ENCODE data around the gene CLEC2L. TPM values are rescaled to one million over a fixed set of nuclear protein-coding genes. Genes with fewer than 3 reads are reported as not detected.

CLEC2L gene
- total RNA-seq, 4 donors from 2014 or later = 0.36 TPM; not detected in 3

DNA sequence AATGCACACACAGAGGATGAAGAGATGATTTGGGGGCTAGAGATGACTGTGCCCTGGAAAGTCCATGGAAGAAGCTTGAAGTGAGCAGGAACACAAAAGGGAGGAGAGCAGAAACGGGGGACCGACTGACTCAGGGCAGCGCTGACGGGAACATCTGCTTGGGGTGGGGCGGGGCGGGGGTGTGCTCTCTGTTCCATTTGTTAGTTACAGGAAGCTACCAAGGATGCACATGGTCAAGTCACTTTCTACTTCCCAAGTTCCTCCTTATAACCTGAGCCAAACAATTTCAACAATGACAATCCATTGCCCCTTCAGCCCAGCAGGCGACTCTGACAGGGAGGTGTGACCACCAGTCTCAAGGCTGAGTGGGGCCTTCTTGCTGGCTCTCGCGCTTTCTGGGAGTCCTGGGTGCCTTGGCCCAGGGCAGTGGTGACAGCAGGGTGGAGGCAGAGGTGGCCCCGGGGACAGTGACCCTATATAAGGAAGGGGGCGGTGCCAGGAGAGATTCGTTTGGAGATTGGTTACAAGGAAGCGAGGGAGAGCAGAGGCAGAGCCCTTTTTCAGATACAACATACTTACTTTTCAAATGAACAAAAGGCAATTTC lies 39.6 kb downstream of the CLEC2L start:
- TF ChIP-seq, protein P1, sequence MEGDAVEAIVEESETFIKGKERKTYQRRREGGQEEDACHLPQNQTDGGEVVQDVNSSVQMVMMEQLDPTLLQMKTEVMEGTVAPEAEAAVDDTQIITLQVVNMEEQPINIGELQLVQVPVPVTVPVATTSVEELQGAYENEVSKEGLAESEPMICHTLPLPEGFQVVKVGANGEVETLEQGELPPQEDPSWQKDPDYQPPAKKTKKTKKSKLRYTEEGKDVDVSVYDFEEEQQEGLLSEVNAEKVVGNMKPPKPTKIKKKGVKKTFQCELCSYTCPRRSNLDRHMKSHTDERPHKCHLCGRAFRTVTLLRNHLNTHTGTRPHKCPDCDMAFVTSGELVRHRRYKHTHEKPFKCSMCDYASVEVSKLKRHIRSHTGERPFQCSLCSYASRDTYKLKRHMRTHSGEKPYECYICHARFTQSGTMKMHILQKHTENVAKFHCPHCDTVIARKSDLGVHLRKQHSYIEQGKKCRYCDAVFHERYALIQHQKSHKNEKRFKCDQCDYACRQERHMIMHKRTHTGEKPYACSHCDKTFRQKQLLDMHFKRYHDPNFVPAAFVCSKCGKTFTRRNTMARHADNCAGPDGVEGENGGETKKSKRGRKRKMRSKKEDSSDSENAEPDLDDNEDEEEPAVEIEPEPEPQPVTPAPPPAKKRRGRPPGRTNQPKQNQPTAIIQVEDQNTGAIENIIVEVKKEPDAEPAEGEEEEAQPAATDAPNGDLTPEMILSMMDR (IDR thresholded peaks at IDR 0.05) = no peak
- no peak for ATAC-seq (ENCODE audit: low FRiP score)
- no peak for DNase-seq (ENCODE audit: low spot score)

DNA sequence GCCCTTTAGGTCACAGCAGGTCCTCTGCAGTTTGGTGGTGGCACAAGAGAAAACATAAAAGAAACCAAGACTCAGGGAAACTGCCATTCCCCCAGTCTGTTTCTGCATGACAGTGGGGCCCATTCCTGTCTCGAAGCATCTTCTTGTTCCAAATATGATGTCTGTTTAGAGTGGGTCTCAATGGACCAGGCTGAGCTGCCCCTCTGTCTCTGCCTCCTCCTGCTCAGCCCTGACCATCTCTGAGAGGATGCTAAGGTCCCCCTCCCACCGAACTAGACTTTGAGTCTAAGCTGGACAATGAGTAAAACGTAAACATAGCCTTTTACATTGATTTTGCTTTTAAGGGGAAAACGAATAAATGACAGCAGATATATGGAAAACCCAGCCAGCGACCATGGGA lies 40.4 kb downstream of the CLEC2L start:
- no peak for DNase-seq (ENCODE audit: low spot score)
- TF ChIP-seq, protein P1 (IDR thresholded peaks at IDR 0.05) = no peak
- no peak for ATAC-seq (ENCODE audit: low FRiP score)

DNA sequence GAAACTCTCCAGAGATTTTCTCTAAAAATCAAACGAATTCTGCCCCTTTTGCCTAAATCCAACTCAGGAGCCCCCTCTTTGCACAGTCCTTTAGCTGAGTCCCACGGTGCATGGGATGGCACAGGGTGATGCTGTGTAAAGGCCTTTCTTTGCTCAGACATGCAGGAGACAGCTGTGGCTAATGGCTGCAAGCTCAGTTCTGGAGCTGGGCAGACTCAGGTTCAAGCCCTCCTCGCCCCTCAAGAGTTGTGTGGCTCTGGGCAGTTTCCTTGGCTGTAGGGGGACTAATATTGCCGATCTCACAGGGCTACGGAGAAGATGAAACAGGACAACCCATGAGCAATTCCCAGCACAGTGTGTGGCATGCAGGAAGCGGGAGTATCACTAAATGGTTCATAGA lies 42.6 kb downstream of the CLEC2L start:
- DNase-seq (ENCODE audit: low spot score) (no peak), ATAC-seq (ENCODE audit: low FRiP score) (no peak)
- TF ChIP-seq, protein P1 (IDR thresholded peaks at IDR 0.05) = no peak

DNA sequence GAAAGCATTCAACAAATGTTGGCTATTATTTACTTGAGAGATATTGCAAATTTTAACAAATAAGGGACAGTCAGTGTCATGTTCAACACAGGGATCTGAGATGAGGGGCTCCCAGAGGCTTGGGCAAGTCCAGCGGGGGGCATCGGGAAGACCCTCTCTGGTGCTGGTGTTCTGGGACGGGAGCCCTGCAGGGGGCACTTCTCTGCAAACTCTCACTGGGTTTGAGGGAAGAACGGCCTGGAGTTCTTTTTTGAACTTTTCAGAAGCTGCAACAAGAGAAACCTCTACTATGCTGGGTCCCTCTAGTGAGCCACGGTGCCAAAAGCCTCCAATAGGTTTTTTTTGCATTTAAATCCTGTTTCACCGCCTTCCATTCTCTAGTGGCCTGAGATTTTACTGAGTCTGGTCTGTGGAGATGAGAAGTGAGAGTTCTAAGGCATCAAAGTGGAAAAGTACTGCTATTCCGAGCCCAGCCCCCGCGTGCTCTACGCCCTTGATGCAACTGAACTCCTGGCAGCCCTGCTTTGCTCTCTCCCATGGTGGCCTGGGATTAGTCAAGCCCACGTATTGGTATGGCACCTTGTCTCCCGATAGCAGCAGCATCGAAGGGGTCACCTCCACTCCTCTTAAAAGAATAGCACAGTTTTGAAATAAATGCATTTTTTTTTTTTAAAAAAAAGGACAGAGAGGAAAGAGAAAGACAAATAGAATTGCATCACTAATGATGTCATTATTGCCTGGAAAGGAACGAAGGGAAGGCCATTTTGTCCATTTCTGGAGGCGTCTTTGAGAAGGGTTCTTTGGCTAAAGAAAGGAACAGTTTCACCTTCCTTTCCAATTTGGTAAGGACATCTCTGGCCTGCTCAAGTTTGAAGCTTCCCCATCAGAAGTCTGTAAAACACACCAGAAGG lies 43.5 kb downstream of the CLEC2L start:
- DNase-seq (ENCODE audit: low spot score) (no peak), ATAC-seq (ENCODE audit: low FRiP score) (no peak)
- TF ChIP-seq, protein P1 (IDR thresholded peaks at IDR 0.05) = no peak

DNA sequence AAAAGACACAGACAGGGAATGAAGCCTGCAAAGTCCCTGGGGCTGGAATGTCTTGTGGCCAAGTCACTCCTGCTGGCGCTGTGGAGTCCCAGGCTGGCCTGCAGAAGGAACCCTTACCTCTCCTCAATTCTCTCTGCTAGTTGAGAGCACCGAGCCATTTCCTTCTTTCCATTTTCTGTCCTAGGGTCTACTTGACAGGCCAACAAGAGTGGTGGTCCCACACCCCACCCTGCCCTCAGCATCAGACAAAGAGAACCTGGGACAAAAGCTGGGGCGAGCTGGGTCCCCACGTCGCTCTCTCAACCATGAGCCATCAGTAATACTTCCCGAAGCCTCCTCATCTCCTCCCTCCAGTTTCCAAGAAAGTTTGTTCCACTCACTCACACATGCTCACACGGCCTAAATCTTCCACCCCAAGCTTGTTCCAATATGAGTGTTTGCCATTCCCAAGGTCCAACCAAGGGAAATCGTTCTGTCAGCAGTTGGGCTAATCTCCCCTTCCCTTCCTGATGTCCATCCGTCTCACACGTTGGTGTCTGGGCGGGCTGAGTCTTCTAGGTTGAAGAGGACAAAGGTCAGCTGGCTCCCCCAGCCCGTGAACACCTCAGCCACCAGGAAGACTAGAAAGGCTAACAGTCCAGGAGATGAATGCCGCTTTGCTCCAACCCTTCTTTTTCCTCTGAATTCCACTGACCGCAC lies 44.3 kb downstream of the CLEC2L start:
- DNase-seq (ENCODE audit: low spot score) (no peak), ATAC-seq (ENCODE audit: low FRiP score) (no peak)
- TF ChIP-seq, protein P1 (IDR thresholded peaks at IDR 0.05) = no peak

DNA sequence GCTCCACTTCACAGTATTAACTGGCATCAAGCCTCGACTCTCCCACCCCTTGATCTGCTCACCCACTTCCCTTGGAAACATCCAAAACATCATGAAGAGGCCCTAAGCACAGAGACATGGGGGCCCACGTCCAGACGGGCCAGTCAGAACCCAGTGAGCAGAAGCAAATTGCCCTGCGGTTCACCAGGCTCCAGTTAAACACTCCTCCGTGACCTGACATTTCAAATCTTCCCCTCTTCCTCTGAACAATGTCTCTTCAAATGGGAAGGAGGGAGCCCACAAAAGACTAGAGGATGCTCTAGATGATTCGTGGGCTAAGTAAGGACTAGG lies 44.8 kb downstream of the CLEC2L start:
- DNase-seq (ENCODE audit: low spot score) (no peak), ATAC-seq (ENCODE audit: low FRiP score) (no peak)
- TF ChIP-seq, protein P1 (IDR thresholded peaks at IDR 0.05) = no peak

Data from omental fat pad (tissue), 4 donors.